ENCODE measurements around the gene OXCT2. TPM values are rescaled to one million over a fixed set of nuclear protein-coding genes. Genes with fewer than 3 reads are reported as not detected.
"Not testable (repeated sequence)": the region's sequence is repeated elsewhere in the genome, so short reads cannot be mapped to it uniquely, and the experiment has no call there.

OXCT2 gene
- total and polyA plus RNA-seq, 2 donors (not counting 1 experiment from before 2014, with no cell fraction given), result 1.0 to 1.9 TPM

DNA sequence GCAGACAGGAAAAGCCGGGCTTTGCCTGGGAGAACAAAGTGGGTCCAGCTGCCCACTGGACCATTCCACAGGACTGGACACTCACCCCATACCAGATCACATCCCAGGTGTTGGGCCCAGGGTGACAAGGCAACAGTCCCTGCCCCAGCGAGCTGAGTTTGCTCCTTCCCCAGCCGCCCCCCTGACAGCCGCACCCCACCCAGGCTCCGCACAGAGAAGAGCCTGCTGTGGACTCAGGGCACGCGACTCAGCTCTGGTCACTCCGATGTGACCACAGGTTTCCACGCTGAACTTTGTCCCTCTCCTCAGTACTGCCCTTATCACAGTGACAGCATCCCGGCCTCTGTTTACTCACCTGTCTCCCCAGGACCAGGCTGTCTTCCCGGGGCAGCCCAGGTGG is 16.3 kb upstream of the OXCT2 start:
- TF ChIP-seq, protein P1, sequence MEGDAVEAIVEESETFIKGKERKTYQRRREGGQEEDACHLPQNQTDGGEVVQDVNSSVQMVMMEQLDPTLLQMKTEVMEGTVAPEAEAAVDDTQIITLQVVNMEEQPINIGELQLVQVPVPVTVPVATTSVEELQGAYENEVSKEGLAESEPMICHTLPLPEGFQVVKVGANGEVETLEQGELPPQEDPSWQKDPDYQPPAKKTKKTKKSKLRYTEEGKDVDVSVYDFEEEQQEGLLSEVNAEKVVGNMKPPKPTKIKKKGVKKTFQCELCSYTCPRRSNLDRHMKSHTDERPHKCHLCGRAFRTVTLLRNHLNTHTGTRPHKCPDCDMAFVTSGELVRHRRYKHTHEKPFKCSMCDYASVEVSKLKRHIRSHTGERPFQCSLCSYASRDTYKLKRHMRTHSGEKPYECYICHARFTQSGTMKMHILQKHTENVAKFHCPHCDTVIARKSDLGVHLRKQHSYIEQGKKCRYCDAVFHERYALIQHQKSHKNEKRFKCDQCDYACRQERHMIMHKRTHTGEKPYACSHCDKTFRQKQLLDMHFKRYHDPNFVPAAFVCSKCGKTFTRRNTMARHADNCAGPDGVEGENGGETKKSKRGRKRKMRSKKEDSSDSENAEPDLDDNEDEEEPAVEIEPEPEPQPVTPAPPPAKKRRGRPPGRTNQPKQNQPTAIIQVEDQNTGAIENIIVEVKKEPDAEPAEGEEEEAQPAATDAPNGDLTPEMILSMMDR (IDR thresholded peaks at IDR 0.05), result no peak
- TF ChIP-seq EZH2 (IDR thresholded peaks at IDR 0.05; ENCODE audit: borderline replicate concordance, insufficient read depth, low read depth, low read length, poor library complexity, severe bottlenecking), result no peak
- Histone ChIP-seq H3K9me3 (ENCODE audit: control extremely low read depth in 1 of 3, control insufficient read depth in 2 of 3, insufficient read depth in 1 of 3, low read length in 2 of 3) (no peaks in the 10 kb centered on the region), H2AFZ (ENCODE audit: insufficient read depth, low read depth, low read length, poor library complexity, severe bottlenecking) (no peak overlapping the region), H3K4me2 (replicated peaks; ENCODE audit: low read depth, low read length, poor library complexity, severe bottlenecking) (no peak overlapping the region), H3K36me3 (replicated peaks in 1 of 2; ENCODE audit: control extremely low read depth in 1 of 2, control insufficient read depth in 1 of 2, extremely low read depth in 1 of 2, insufficient read depth in 2 of 2, low read length in 1 of 2) (no peaks in the 10 kb centered on the region), H3K4me1 (ENCODE audit: control insufficient read depth in 2 of 2, insufficient read depth in 2 of 2, low read length in 2 of 2) (peaks cover 5 to 7% of the 10 kb centered on the region in 2 donors), H3K4me3 (ENCODE audit: control extremely low read depth in 1 of 5, extremely low read depth in 1 of 5, insufficient read depth in 1 of 5, low read depth in 2 of 5, low read length in 4 of 5) (no peak overlapping the region), H3K27ac (ENCODE audit: low read length in 2 of 2) (no peak overlapping the region), H3K79me2 (ENCODE audit: control insufficient read depth, insufficient read depth, low read length) (no peaks in the 10 kb centered on the region), H4K20me1 (ENCODE audit: control insufficient read depth, insufficient read depth, low read length, poor library complexity, severe bottlenecking) (no peaks in the 10 kb centered on the region), H3K27me3 (replicated peaks in 1 of 4; ENCODE audit: control extremely low read depth in 1 of 4, control insufficient read depth in 3 of 4, insufficient read depth in 4 of 4, low read length in 3 of 4) (peaks cover 0 to 16% (median 0%) of the 10 kb centered on the region in 4 experiments), H3K9ac (ENCODE audit: low read length) (no peak overlapping the region)
- Mint-ChIP-seq H3K4me1 (peaks cover 18% of the 10 kb centered on the region), H3K9me3 (ENCODE audit: insufficient read depth) (no peaks in the 10 kb centered on the region), H3K4me3 (peak overlapping the region; percentile 75), H3K27ac (peak overlapping the region; percentile 68), H3K27me3 (peaks cover 15% of the 10 kb centered on the region)
- WGBS (ENCODE audit: insufficient coverage), result 89% methylated on average over 8 of the region's 11 CpGs
- CTCF ChIA-PET, result interaction anchor here (0.6 to 1.2 kb wide), 2 partner anchors 13 to 30 kb away, joined by 3 to 5 read pairs; no protein-coding TSS in a partner anchor
- intact Hi-C loops (cut with micrococcal nuclease), result no loop called here
- DNase-seq (no peak), ATAC-seq (ENCODE audit: low read depth) (no peak)
- POLR2A ChIA-PET, result interaction anchor here (0.6 kb wide), 1 partner anchor 215 kb away, joined by 4 read pairs; no protein-coding TSS in a partner anchor

DNA sequence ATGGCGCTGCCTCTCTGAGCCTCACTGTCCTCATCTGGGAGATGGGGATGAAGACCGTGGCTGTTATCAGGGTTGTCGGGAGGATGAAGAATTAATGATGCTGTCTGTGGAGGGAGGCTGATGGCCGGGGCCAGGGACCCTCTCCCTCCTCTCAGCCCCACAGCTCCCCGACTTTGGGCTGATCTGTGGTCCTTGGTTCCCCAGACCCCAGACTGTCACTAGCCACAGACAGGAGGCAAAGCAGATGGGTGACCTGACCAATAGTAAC is 15.9 kb upstream of the OXCT2 start:
- WGBS (ENCODE audit: insufficient coverage), result 100% methylated on average over 2 of the region's 5 CpGs
- CTCF ChIA-PET, result interaction anchor here (0.6 kb wide), 1 partner anchor 13 kb away, joined by 5 read pairs; no protein-coding TSS in a partner anchor
- DNase-seq; ATAC-seq (ENCODE audit: low read depth); H3K9ac ChIP-seq (ENCODE audit: low read length); H3K27ac ChIP-seq (ENCODE audit: low read length in 2 of 2); H3K4me1 ChIP-seq (ENCODE audit: control insufficient read depth in 2 of 2, insufficient read depth in 2 of 2, low read length in 2 of 2); H3K79me2 ChIP-seq (ENCODE audit: control insufficient read depth, insufficient read depth, low read length); H4K20me1 ChIP-seq (ENCODE audit: control insufficient read depth, insufficient read depth, low read length, poor library complexity, severe bottlenecking); intact Hi-C loops (cut with micrococcal nuclease); H3K36me3 ChIP-seq (replicated peaks in 1 of 2; ENCODE audit: control extremely low read depth in 1 of 2, control insufficient read depth in 1 of 2, extremely low read depth in 1 of 2, insufficient read depth in 2 of 2, low read length in 1 of 2); H3K4me3 ChIP-seq (ENCODE audit: control extremely low read depth in 1 of 5, extremely low read depth in 1 of 5, insufficient read depth in 1 of 5, low read depth in 2 of 5, low read length in 4 of 5); H2AFZ ChIP-seq (ENCODE audit: insufficient read depth, low read depth, low read length, poor library complexity, severe bottlenecking); POLR2A ChIA-PET; H3K9me3 Mint-ChIP-seq (ENCODE audit: insufficient read depth); H3K4me2 ChIP-seq (replicated peaks; ENCODE audit: low read depth, low read length, poor library complexity, severe bottlenecking); H3K9me3 ChIP-seq (ENCODE audit: control extremely low read depth in 1 of 3, control insufficient read depth in 2 of 3, insufficient read depth in 1 of 3, low read length in 2 of 3): not testable (repeated sequence)
- H3K27me3 Mint-ChIP-seq, result peaks cover 15% of the 10 kb centered on the region
- H3K4me1 Mint-ChIP-seq, result peaks cover 17% of the 10 kb centered on the region
- H3K4me3 Mint-ChIP-seq, result peak overlapping the region; percentile 75
- peaks cover 0 to 16% (median 0%) of the 10 kb centered on the region in 4 experiments for H3K27me3 ChIP-seq (replicated peaks in 1 of 4; ENCODE audit: control extremely low read depth in 1 of 4, control insufficient read depth in 3 of 4, insufficient read depth in 4 of 4, low read length in 3 of 4)
- peak overlapping the region; percentile 26 for H3K27ac Mint-ChIP-seq

DNA sequence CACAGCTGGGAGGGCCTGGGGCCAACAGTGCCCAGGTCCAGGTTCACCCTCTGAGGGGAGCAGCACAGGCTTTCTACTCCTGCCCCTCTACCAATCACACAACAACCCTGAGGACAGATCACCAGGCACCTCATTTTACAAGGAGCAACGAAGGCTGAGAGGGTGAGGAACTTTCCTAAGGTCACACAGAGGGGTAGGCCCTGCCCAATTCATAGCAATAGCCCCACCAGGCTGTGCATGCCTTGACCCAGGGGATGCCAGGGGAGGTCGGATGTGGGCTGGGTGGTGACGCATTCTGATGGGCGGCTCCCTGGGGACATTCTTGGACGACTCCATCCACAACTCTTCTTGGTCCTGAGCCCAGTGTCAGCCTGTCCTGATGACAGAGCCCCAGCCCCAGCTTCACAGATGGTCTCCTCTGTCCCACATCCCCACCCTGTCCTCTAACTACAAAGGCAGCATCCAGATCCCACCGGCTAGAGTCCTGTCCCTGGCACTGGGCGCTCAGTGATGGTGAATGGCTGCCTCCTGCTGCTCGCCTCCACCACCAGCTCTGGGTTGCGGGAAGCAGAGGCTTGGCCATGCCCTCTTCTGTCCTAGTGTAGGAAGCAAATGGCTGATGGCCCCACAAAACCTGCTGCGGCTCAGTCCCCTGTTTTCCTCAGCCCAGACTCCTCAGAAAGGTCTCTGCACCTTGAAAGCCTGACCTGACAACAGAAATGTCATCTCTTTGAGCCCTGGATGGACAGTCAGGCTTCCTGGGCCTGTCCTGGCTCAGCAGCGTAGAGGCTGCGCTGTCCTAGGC is 15.4 kb upstream of the OXCT2 start:
- peaks cover 0 to 16% (median 0%) of the 10 kb centered on the region in 4 experiments for H3K27me3 ChIP-seq (replicated peaks in 1 of 4; ENCODE audit: control extremely low read depth in 1 of 4, control insufficient read depth in 3 of 4, insufficient read depth in 4 of 4, low read length in 3 of 4)
- H3K9me3 Mint-ChIP-seq (ENCODE audit: insufficient read depth), result not testable (repeated sequence)
- H3K27me3 Mint-ChIP-seq, result peaks cover 14% of the 10 kb centered on the region

More for the DNA sequence above, 15.4 kb upstream of the OXCT2 start:
- H4K20me1 ChIP-seq (ENCODE audit: control insufficient read depth, insufficient read depth, low read length, poor library complexity, severe bottlenecking); H3K4me1 ChIP-seq (ENCODE audit: control insufficient read depth in 2 of 2, insufficient read depth in 2 of 2, low read length in 2 of 2); H3K79me2 ChIP-seq (ENCODE audit: control insufficient read depth, insufficient read depth, low read length); H3K9ac ChIP-seq (ENCODE audit: low read length); H3K36me3 ChIP-seq (replicated peaks in 1 of 2; ENCODE audit: control extremely low read depth in 1 of 2, control insufficient read depth in 1 of 2, extremely low read depth in 1 of 2, insufficient read depth in 2 of 2, low read length in 1 of 2); H2AFZ ChIP-seq (ENCODE audit: insufficient read depth, low read depth, low read length, poor library complexity, severe bottlenecking); H3K9me3 ChIP-seq (ENCODE audit: control extremely low read depth in 1 of 3, control insufficient read depth in 2 of 3, insufficient read depth in 1 of 3, low read length in 2 of 3); DNase-seq; intact Hi-C loops (cut with micrococcal nuclease); H3K4me3 ChIP-seq (ENCODE audit: control extremely low read depth in 1 of 5, extremely low read depth in 1 of 5, insufficient read depth in 1 of 5, low read depth in 2 of 5, low read length in 4 of 5); ATAC-seq (ENCODE audit: low read depth); CTCF ChIA-PET; H3K4me2 ChIP-seq (replicated peaks; ENCODE audit: low read depth, low read length, poor library complexity, severe bottlenecking); H3K27ac ChIP-seq (ENCODE audit: low read length in 2 of 2): not testable (repeated sequence)
- Mint-ChIP-seq H3K4me1 (peaks cover 17% of the 10 kb centered on the region), H3K4me3 (peak overlapping the region; percentile 75), H3K27ac (peak overlapping the region; percentile 27)
- WGBS (ENCODE audit: insufficient coverage), result 100% methylated on average over 7 of the region's 12 CpGs
- POLR2A ChIA-PET, result interaction anchor here (1.1 kb wide), 1 partner anchor 12 kb away, joined by 3 read pairs; no protein-coding TSS in a partner anchor
